SK-N-SH (cell line): ENCODE results near the gene FAM120B. TPM values are rescaled to one million over a fixed set of nuclear protein-coding genes. Genes with fewer than 3 reads are reported as not detected.

ENCODE experiments used
- CTCF ChIA-PET: fragments of 300-600, 350-600 bp; formaldehyde crosslinking; extraction: SDS; loops from one replicate; lab custom pipeline; 2021; lab: Yijun Ruan, JAX
- POLR2A ChIA-PET: fragments of 350-600 bp; sonication (Branson Sonifier 250); formaldehyde crosslinking; extraction: SDS; loops from one replicate; lab custom pipeline; 2020; ENCODE audit warnings: antibody characterized with exemption, inconsistent platforms; lab: Yijun Ruan, JAX
- DNase-seq: peaks from one replicate; pipeline ENCODE4 v3.0.0; 2012
- H2AFZ ChIP-seq: fragments of 200-600 bp; sonication (generic); 2 replicates; pipeline ENCODE4 v1.8.1; 2016; ENCODE audit warnings: antibody characterized with exemption, mild to moderate bottlenecking, low read depth
- H3F3A ChIP-seq: fragments of 200-600 bp; sonication (generic); replicated peaks from 2 replicates; pipeline ENCODE3; 2016; ENCODE audit warnings: antibody characterized with exemption, mild to moderate bottlenecking; ENCODE audit not compliant: insufficient read depth
- H3K27ac ChIP-seq, 2 experiments: fragments of 200-500 bp in 1 of 2; fragments of 200-600 bp in 1 of 2; sonication (Bioruptor generic) in 1 of 2; sonication (generic), shearing (Covaris generic) in 1 of 2; 2 replicates each; pipeline versions ENCODE4 v1.5.1 to v1.6.1; 2014 to 2016; ENCODE audit warnings: low read depth in 2 of 2, inconsistent platforms in 1 of 2, low read length in 1 of 2, mild to moderate bottlenecking in 1 of 2, mixed read lengths in 1 of 2
- H3K27me3 ChIP-seq: fragments of 200-600 bp; sonication (generic), shearing (Covaris generic); 2 replicates; pipeline ENCODE4 v1.6.1; 2016; ENCODE audit warnings: mixed run types; ENCODE audit not compliant: insufficient read depth
- H3K36me3 ChIP-seq, 2 experiments: fragments of 200-500 bp in 1 of 2; fragments of 200-600 bp in 1 of 2; sonication (Bioruptor generic) in 1 of 2; sonication (generic) in 1 of 2; replicated peaks in 1 of 2; 2 replicates each; pipeline versions ENCODE3 to v1.5.1; 2014 to 2016; ENCODE audit warnings: low read length in 1 of 2, mild to moderate bottlenecking in 1 of 2; ENCODE audit not compliant: insufficient read depth in 2 of 2, control insufficient read depth in 1 of 2
- H3K4me1 ChIP-seq, 2 experiments: fragments of 200-500 bp in 1 of 2; fragments of 200-600 bp in 1 of 2; sonication (Bioruptor generic) in 1 of 2; sonication (generic), shearing (Covaris generic) in 1 of 2; 2 replicates each; pipeline versions ENCODE4 v1.5.1 to v1.6.1; 2014 to 2016; ENCODE audit warnings: low read depth in 1 of 2, low read length in 1 of 2, mixed run types in 1 of 2; ENCODE audit not compliant: insufficient read depth in 2 of 2, control insufficient read depth in 1 of 2
- H3K4me2 ChIP-seq: fragments of 200-600 bp; sonication (generic), shearing (Covaris generic); 2 replicates; pipeline ENCODE4 v1.6.1; 2017; ENCODE audit warnings: mixed run types
- H3K4me3 ChIP-seq, 2 experiments: fragments of 200-500 bp in 1 of 2; fragments of 200-600 bp in 1 of 2; sonication (Bioruptor generic) in 1 of 2; sonication (generic), shearing (Covaris generic) in 1 of 2; 2 replicates each; pipeline versions ENCODE4 v1.5.1 to v1.8.1; 2014 to 2016; ENCODE audit warnings: low read depth in 2 of 2, inconsistent platforms in 1 of 2, low read length in 1 of 2, mild to moderate bottlenecking in 1 of 2, mixed read lengths in 1 of 2, moderate library complexity in 1 of 2
- H3K79me2 ChIP-seq: fragments of 200-600 bp; sonication (generic); 2 replicates; pipeline ENCODE4 v1.8.1; 2017; ENCODE audit warnings: mild to moderate bottlenecking; ENCODE audit not compliant: insufficient read depth
- H3K9ac ChIP-seq: fragments of 200-600 bp; sonication (generic); 2 replicates; pipeline ENCODE4 v1.6.1; 2017; ENCODE audit warnings: mixed run types
- H3K9me2 ChIP-seq: fragments of 200-600 bp; sonication (generic); 2 replicates; pipeline ENCODE4 v1.6.1; 2017; ENCODE audit warnings: mixed run types
- H3K9me3 ChIP-seq: fragments of 200-600 bp; sonication (generic); 2 replicates; pipeline ENCODE4 v1.6.1; 2017; ENCODE audit warnings: mixed run types, mild to moderate bottlenecking, moderate library complexity
- H4K20me1 ChIP-seq: fragments of 200-600 bp; sonication (generic); 2 replicates; pipeline ENCODE4 v1.6.1; 2017; ENCODE audit warnings: mild to moderate bottlenecking, mixed run types; ENCODE audit not compliant: insufficient read depth
- CHD2 ChIP-seq: fragments of 150-350 bp; IDR thresholded peaks from 2 replicates; pipeline ENCODE4 v1.6.1; 2018; ENCODE audit warnings: low read length; ENCODE audit not compliant: partially characterized antibody
- EP300 ChIP-seq, 2 experiments: IDR thresholded peaks; 2 replicates each; pipeline versions ENCODE4 v1.4.0 to v1.6.1; 2012; ENCODE audit warnings: borderline replicate concordance in 1 of 2, low read depth in 1 of 2, low read length in 1 of 2
- EZH2phosphoT487 ChIP-seq: fragments of 200-600 bp; sonication (generic); IDR thresholded peaks from 2 replicates; pipeline ENCODE4 v1.6.1; 2017; ENCODE audit warnings: low read depth, mixed run types, mild to moderate bottlenecking, antibody characterized with exemption, moderate library complexity, borderline replicate concordance
- FOXM1 ChIP-seq: IDR thresholded peaks from 2 replicates; pipeline ENCODE4 v1.4.0; 2012; ENCODE audit warnings: low read depth, mild to moderate bottlenecking
- GATA2 ChIP-seq: sonication (generic); formaldehyde crosslinking; IDR thresholded peaks from 2 replicates; pipeline ENCODE4 v1.5.0; 2020; ENCODE audit warnings: mild to moderate bottlenecking, missing genetic modification reagents
- MAX ChIP-seq: IDR thresholded peaks from 2 replicates; pipeline ENCODE4 v1.4.0; 2012; ENCODE audit warnings: low read depth
- MXI1 ChIP-seq: IDR thresholded peaks from 2 replicates; pipeline ENCODE4 v1.6.1; 2012; ENCODE audit warnings: mild to moderate bottlenecking, low read depth, low read length, improper control_type of control experiment
- NRF1 ChIP-seq: IDR thresholded peaks from 2 replicates; pipeline ENCODE4 v1.6.1; 2012; ENCODE audit warnings: low read depth, mild to moderate bottlenecking, low read length
- RAD21 ChIP-seq: IDR thresholded peaks from 2 replicates; pipeline ENCODE4 v1.6.1; 2012; ENCODE audit warnings: mild to moderate bottlenecking, low read length
- REST ChIP-seq: IDR thresholded peaks from 2 replicates; pipeline ENCODE4 v1.6.1; 2012; ENCODE audit warnings: mild to moderate bottlenecking, low read depth, low read length, moderate library complexity
- RFX5 ChIP-seq: IDR thresholded peaks from 2 replicates; pipeline ENCODE4 v1.6.1; 2012; ENCODE audit warnings: mild to moderate bottlenecking, improper control_type of control experiment, low read length
- RXRA ChIP-seq: IDR thresholded peaks from 2 replicates; pipeline ENCODE4 v1.4.0; 2012; ENCODE audit warnings: low read depth, mild to moderate bottlenecking, borderline replicate concordance
- SMC3 ChIP-seq: IDR thresholded peaks from 2 replicates; pipeline ENCODE4 v1.6.1; 2012; ENCODE audit warnings: low read depth, low read length, improper control_type of control experiment
- TAF1 ChIP-seq: IDR thresholded peaks from 2 replicates; pipeline ENCODE4 v1.6.1; 2012; ENCODE audit warnings: low read depth, mild to moderate bottlenecking, low read length, moderate library complexity, borderline replicate concordance
- TCF12 ChIP-seq: IDR thresholded peaks from 2 replicates; pipeline ENCODE4 v1.4.0; 2012
- TEAD4 ChIP-seq: IDR thresholded peaks from 2 replicates; pipeline ENCODE4 v1.4.0; 2012; ENCODE audit warnings: mild to moderate bottlenecking, borderline replicate concordance; ENCODE audit not compliant: insufficient read depth
- YY1 ChIP-seq: IDR thresholded peaks from 2 replicates; pipeline ENCODE4 v1.4.0; 2012; ENCODE audit warnings: low read depth, mild to moderate bottlenecking
- ZBTB33 ChIP-seq: IDR thresholded peaks from 2 replicates; pipeline ENCODE4 v1.4.0; 2012; ENCODE audit warnings: low read depth, borderline replicate concordance
- WGBS: methylation state at CpG from one replicate; pipeline ENCODE4 v1.1.6; 2017; ENCODE audit warnings: low lambda C conversion rate; 5-methylcytosine and 5-hydroxymethylcytosine counted together
- polyA plus RNA-seq, 3 experiments: library from polyadenylated mRNA; depleted of rRNA; stranded (reverse); fragments of >200 nt; gene quantifications; 2 replicates each; pipeline ENCODE4 v1.2.3, GENCODE V29; 2012

FAM120B gene
- polyA plus RNA-seq, 1 of the 3 experiments (the other 2 are of a cell fraction), result 7.7 TPM

- Histone ChIP-seq H3K4me1 (no peaks in the 10 kb centered on the region; a peak in 1 of 4 replicates), H3K36me3 (no peaks in the 10 kb centered on the region), H3K9ac (no peak overlapping the region), H3K9me2 (no peaks in the 10 kb centered on the region), H3K4me3 (no peak overlapping the region), H3K79me2 (no peaks in the 10 kb centered on the region), H4K20me1 (0 out of 2 replicates have a peak, but pooled peaks cover 3% of the 10 kb centered on the region), H2AFZ (no peak overlapping the region), H3K27me3 (no peaks in the 10 kb centered on the region), H3F3A (no peaks in the 10 kb centered on the region), H3K9me3 (no peaks in the 10 kb centered on the region), H3K4me2 (no peak overlapping the region), H3K27ac (no peak overlapping the region)
- POLR2A ChIA-PET, result interaction anchor here (0.6 kb wide), 1 partner anchor 11 kb away, joined by 6 read pairs; no protein-coding TSS in a partner anchor
- CTCF ChIA-PET, result interaction anchor here (1.0 to 1.7 kb wide), 3 partner anchors 10 to 30 kb away, joined by 3 to 5 read pairs (median 3); no protein-coding TSS in a partner anchor
- TF ChIP-seq MAX (no peak), FOXM1 (no peak), RFX5 (no peak), RAD21 (no peak), RXRA (no peak), MXI1 (no peak), EZH2phosphoT487 (no peak), ZBTB33 (no peak), GATA2 (CRISPR knock-in tag) (no peak), YY1 (no peak), TAF1 (no peak), CHD2 (no peak)
- WGBS, result 79% methylated on average over 11 of the region's 32 CpGs
- DNase-seq, result no peak
Measured at GRCh38 chr6:170261643-170262488, 44.7 kb upstream of the FAM120B start.

- Histone ChIP-seq H3K9ac (no peak overlapping the region), H3K9me3 (no peaks in the 10 kb centered on the region), H2AFZ (no peak overlapping the region), H4K20me1 (0 out of 2 replicates have a peak, but pooled peaks cover 3% of the 10 kb centered on the region), H3K36me3 (no peaks in the 10 kb centered on the region), H3K4me3 (no peak overlapping the region), H3K79me2 (no peaks in the 10 kb centered on the region), H3K27ac (no peak overlapping the region)
- 70% methylated on average over 20 of the region's 22 CpGs for WGBS
- TF ChIP-seq EZH2phosphoT487 (no peak), RXRA (no peak), SMC3 (no peak), REST (no peak), NRF1 (no peak), TCF12 (no peak), EP300 (IDR thresholded peaks at IDR 0.05; ENCODE audit: borderline replicate concordance in 1 of 2, low read depth in 1 of 2, low read length in 1 of 2) (no peak), TEAD4 (no peak), GATA2 (CRISPR knock-in tag) (no peak)
- TF ChIP-seq, all 33 proteins: peak for 0
- H3K4me1 ChIP-seq, result no peaks in the 10 kb centered on the region; a peak in 1 of 4 replicates
- no peaks in the 10 kb centered on the region for H3F3A ChIP-seq
- H3K4me2 ChIP-seq, result no peak overlapping the region
- H3K9me2 ChIP-seq, result no peaks in the 10 kb centered on the region
- CTCF ChIA-PET, result interaction anchor here (1.7 kb wide), 1 partner anchor 29 kb away, joined by 5 read pairs; no protein-coding TSS in a partner anchor
- H3K27me3 ChIP-seq, result no peaks in the 10 kb centered on the region
- no peak for DNase-seq
- POLR2A ChIA-PET, result no interaction called here
Measured at GRCh38 chr6:170262489-170263088, 44.0 kb upstream of the FAM120B start.
